Hepatocyte (in vitro differentiated cells): Measurements from ENCODE around the gene RBM38. TPM values are rescaled to one million over a fixed set of nuclear protein-coding genes. Genes with fewer than 3 reads are reported as not detected.

Experiments
- DNase-seq: peaks from one replicate; pipeline ENCODE4 v3.0.0-alpha.2; 2016; ENCODE audit warnings: low spot score
- H2AFZ ChIP-seq: fragments of 200-600 bp; sonication (generic); 2 replicates; pipeline ENCODE4 v1.6.0; 2016; ENCODE audit warnings: antibody characterized with exemption, mild to moderate bottlenecking
- H3K27ac ChIP-seq: fragments of 200-600 bp; sonication (generic); 2 replicates; pipeline ENCODE4 v1.5.1; 2016; ENCODE audit warnings: mild to moderate bottlenecking
- H3K27me3 ChIP-seq: fragments of 200-600 bp; sonication (generic); 2 replicates; pipeline ENCODE4 v1.6.1; 2016
- H3K36me3 ChIP-seq: fragments of 200-600 bp; sonication (generic); replicated peaks from 2 replicates; pipeline ENCODE4 v1.5.1; 2016; ENCODE audit warnings: low read depth; ENCODE audit not compliant: insufficient read depth
- H3K4me1 ChIP-seq: fragments of 200-600 bp; sonication (generic); 2 replicates; pipeline ENCODE4 v1.5.1; 2016; ENCODE audit warnings: mild to moderate bottlenecking, moderate library complexity; ENCODE audit not compliant: insufficient read depth
- H3K4me2 ChIP-seq: fragments of 200-600 bp; sonication (generic); 2 replicates; pipeline ENCODE4 v1.6.0; 2016
- H3K4me3 ChIP-seq: fragments of 200-600 bp; sonication (generic); 2 replicates; pipeline ENCODE4 v1.5.1; 2016; ENCODE audit warnings: mild to moderate bottlenecking
- H3K79me2 ChIP-seq: fragments of 200-600 bp; sonication (generic); 2 replicates; pipeline ENCODE4 v1.6.0; 2017; ENCODE audit warnings: mild to moderate bottlenecking
- H3K9me2 ChIP-seq: fragments of 200-600 bp; sonication (generic); replicated peaks from 2 replicates; pipeline ENCODE4 v1.6.0; 2017; ENCODE audit warnings: mild to moderate bottlenecking; ENCODE audit not compliant: insufficient read depth
- H3K9me3 ChIP-seq: fragments of 200-600 bp; sonication (generic); 2 replicates; pipeline ENCODE4 v1.5.1; 2016; ENCODE audit warnings: low read depth, mild to moderate bottlenecking
- H4K20me1 ChIP-seq: fragments of 200-600 bp; sonication (generic); 2 replicates; pipeline ENCODE4 v1.6.0; 2016; ENCODE audit warnings: mild to moderate bottlenecking; ENCODE audit not compliant: insufficient read depth, poor library complexity, severe bottlenecking
- EZH2 ChIP-seq: fragments of 200-600 bp; sonication (generic); IDR thresholded peaks from 2 replicates; pipeline ENCODE4 v1.6.1; 2016; ENCODE audit warnings: antibody characterized with exemption, mild to moderate bottlenecking, borderline replicate concordance
- EZH2phosphoT487 ChIP-seq: fragments of 200-600 bp; sonication (generic); IDR thresholded peaks from one replicate; pipeline ENCODE4 v1.6.1; 2018; ENCODE audit warnings: antibody characterized with exemption, mild to moderate bottlenecking, low read depth, moderate library complexity; ENCODE audit not compliant: unreplicated experiment, severe bottlenecking
- WGBS: methylation state at CpG from one replicate; pipeline ENCODE4 v1.1.6; 2016; ENCODE audit warnings: low lambda C conversion rate; ENCODE audit errors: missing lambda C conversion rate; 5-methylcytosine and 5-hydroxymethylcytosine counted together
- polyA plus RNA-seq: library from polyadenylated mRNA; unstranded; fragments of >200 nt; fragmentation: Nextera tagmentation; extraction: Ambion mirVana; gene quantifications from 2 replicates; pipeline ENCODE4 v1.2.1, GENCODE V29; 2016
- total RNA-seq: library from RNA; depleted of rRNA; stranded (reverse); fragments of >200 nt; gene quantifications from 2 replicates; pipeline ENCODE4 v1.2.3, GENCODE V29; 2014
- TF ChIP-seq, protein P1 (sequence below): fragments of 200-600 bp; sonication (generic); IDR thresholded peaks from 2 replicates; pipeline ENCODE4 v1.5.1; 2016; ENCODE audit warnings: antibody characterized with exemption, mild to moderate bottlenecking; ENCODE audit not compliant: poor library complexity

RBM38 gene
- total and polyA plus RNA-seq, 2 experiments from 2014 or later = 16.1 to 19.6 TPM

DNA sequence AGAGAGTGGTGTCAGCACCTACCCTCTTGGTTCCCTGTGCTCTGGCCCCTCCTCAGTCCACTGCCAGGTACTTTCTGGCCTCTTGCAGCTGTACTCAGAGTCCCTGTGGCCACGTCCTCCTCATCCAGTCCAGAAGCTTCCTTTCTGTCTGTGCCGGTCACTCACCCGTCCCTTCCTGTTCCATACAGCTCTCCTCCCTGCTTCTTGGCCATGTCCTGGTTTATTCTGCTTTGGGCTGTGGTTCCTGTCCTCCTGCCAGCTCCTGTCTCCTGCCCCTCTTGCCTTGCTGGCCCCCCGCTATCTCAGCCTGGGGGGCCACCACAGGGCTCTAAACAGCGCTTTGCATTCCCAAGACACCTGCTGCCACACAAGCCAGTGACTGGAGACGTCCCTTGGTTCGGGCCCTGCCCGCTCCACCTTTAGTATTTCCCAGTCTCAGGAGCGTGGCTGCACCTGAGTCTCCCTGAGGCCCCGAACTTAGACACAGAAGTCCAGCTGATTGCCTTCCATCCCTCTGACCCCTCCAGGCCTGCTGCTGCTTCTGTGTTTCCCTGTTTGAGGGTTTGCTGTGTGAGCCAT lies 15.5 kb upstream of the RBM38 start:
- no peak for DNase-seq
- TF ChIP-seq, protein P1, sequence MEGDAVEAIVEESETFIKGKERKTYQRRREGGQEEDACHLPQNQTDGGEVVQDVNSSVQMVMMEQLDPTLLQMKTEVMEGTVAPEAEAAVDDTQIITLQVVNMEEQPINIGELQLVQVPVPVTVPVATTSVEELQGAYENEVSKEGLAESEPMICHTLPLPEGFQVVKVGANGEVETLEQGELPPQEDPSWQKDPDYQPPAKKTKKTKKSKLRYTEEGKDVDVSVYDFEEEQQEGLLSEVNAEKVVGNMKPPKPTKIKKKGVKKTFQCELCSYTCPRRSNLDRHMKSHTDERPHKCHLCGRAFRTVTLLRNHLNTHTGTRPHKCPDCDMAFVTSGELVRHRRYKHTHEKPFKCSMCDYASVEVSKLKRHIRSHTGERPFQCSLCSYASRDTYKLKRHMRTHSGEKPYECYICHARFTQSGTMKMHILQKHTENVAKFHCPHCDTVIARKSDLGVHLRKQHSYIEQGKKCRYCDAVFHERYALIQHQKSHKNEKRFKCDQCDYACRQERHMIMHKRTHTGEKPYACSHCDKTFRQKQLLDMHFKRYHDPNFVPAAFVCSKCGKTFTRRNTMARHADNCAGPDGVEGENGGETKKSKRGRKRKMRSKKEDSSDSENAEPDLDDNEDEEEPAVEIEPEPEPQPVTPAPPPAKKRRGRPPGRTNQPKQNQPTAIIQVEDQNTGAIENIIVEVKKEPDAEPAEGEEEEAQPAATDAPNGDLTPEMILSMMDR = no peak
- TF ChIP-seq EZH2phosphoT487 (no peak), EZH2 (no peak)
- no peaks in the 10 kb centered on the region for H3K9me3 ChIP-seq
- H3K4me3 ChIP-seq = no peak overlapping the region
- no peaks in the 10 kb centered on the region for H3K27me3 ChIP-seq
- no peaks in the 10 kb centered on the region for H4K20me1 ChIP-seq
- no peaks in the 10 kb centered on the region for H3K79me2 ChIP-seq
- WGBS = 96% methylated on average over 10 of the region's 10 CpGs
- no peaks in the 10 kb centered on the region for H3K9me2 ChIP-seq
- H2AFZ ChIP-seq = no peak overlapping the region
- no peak overlapping the region for H3K27ac ChIP-seq
- no peaks in the 10 kb centered on the region for H3K36me3 ChIP-seq
- H3K4me1 ChIP-seq = no peaks in the 10 kb centered on the region
- H3K4me2 ChIP-seq = no peak overlapping the region

DNA sequence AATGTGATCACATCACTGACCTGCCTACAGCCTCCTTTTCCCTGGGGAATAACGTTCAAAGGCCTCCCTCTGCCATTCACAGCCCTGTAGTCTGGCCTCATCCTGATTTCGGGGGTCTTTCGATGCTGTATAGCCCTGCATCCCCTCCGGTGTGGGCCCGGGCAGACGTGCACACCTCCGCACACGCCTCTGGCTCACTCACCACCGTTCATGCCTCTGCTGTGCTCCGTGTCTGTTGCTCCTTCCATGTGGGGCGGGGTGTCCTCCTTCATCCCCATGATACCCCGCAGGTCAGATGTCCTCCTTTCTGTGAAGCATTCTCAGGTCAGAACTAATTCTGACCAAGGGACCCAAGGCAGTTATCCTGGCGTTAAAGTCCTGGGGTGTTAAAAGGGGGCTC lies 13.8 kb upstream of the RBM38 start:
- H3K27me3 ChIP-seq = no peaks in the 10 kb centered on the region
- H2AFZ ChIP-seq = no peak overlapping the region
- 98% methylated on average over 13 of the region's 13 CpGs for WGBS
- DNase-seq = no peak
- TF ChIP-seq, protein P1 = no peak
- no peak for TF ChIP-seq EZH2phosphoT487
- no peak for TF ChIP-seq EZH2
- no peak overlapping the region for H3K4me3 ChIP-seq
- no peaks in the 10 kb centered on the region for H3K9me3 ChIP-seq
- no peaks in the 10 kb centered on the region for H3K36me3 ChIP-seq
- no peaks in the 10 kb centered on the region for H3K4me1 ChIP-seq
- H3K4me2 ChIP-seq = no peak overlapping the region
- H3K27ac ChIP-seq = no peak overlapping the region
- no peaks in the 10 kb centered on the region for H4K20me1 ChIP-seq
- no peaks in the 10 kb centered on the region for H3K9me2 ChIP-seq
- no peaks in the 10 kb centered on the region for H3K79me2 ChIP-seq

DNA sequence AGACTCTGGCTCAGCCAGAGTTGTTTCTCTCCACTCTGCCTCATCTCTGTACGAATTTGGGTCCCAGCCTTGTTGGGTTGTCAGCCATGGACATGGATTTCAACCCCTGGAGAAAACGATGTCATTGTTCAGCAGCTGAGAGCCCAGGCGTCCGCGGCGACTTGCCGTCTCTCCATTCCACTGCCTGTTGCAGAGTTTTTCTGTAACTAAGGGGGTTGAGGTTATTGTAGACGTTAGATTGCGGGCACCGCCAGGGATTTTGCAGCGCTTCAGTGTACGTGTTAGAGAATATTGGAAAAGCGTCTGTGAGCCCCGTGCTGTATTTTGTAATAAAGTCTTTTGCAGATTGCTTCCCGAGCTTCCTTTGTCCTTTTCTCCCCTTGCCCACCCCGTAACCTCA lies 13.1 kb upstream of the RBM38 start:
- no peak overlapping the region for H3K4me2 ChIP-seq
- H3K4me1 ChIP-seq = no peaks in the 10 kb centered on the region
- H3K9me2 ChIP-seq = no peaks in the 10 kb centered on the region
- WGBS = 93% methylated on average over 16 of the region's 16 CpGs
- DNase-seq = no peak
- H3K79me2 ChIP-seq = no peaks in the 10 kb centered on the region
- H2AFZ ChIP-seq = no peak overlapping the region
- no peaks in the 10 kb centered on the region for H4K20me1 ChIP-seq
- H3K4me3 ChIP-seq = no peak overlapping the region
- no peaks in the 10 kb centered on the region for H3K27me3 ChIP-seq
- no peak for TF ChIP-seq EZH2
- TF ChIP-seq EZH2phosphoT487 = no peak
- TF ChIP-seq, protein P1 = no peak
- H3K9me3 ChIP-seq = no peaks in the 10 kb centered on the region
- no peak overlapping the region for H3K27ac ChIP-seq
- H3K36me3 ChIP-seq = no peaks in the 10 kb centered on the region

DNA sequence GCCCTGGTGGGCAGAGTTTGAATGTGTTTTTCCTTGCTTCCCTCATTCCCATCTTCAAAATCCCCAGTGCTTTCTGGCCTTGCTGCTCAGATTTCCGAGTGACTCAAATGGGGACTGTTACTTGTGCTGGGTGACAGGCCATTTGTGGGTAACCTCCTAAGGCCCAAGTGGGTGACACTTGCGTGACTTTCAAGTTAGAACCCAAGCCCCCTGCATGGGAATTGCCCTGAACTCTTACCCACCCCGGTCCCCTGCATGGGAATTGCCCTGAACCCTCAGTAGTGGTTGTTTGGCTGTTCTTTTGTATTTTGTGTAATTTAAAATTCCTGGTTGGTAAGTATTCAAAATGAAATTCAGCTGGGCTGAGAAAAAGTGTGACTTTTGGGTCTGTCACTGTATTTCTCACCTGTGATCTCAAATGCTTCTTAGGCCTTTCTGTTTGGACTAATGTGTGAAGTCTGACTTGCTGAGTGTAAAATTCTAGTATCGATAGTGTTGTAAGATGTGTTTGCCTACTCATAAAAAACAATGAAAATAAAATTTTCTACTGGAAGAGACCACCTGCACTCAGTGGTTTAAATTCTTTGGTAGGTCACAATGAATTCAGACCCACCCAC lies 12.4 kb upstream of the RBM38 start:
- Histone ChIP-seq H3K4me3 (no peak overlapping the region), H3K9me2 (no peaks in the 10 kb centered on the region), H3K27me3 (no peaks in the 10 kb centered on the region)

More for the DNA sequence above, 12.4 kb upstream of the RBM38 start:
- Histone ChIP-seq H4K20me1 (no peaks in the 10 kb centered on the region), H3K9me3 (no peaks in the 10 kb centered on the region), H3K79me2 (no peaks in the 10 kb centered on the region), H3K27ac (no peak overlapping the region), H2AFZ (no peak overlapping the region), H3K4me2 (no peak overlapping the region), H3K4me1 (no peaks in the 10 kb centered on the region), H3K36me3 (no peaks in the 10 kb centered on the region)
- TF ChIP-seq, protein P1 = no peak
- no peak for TF ChIP-seq EZH2phosphoT487
- TF ChIP-seq EZH2 = no peak
- 90% methylated on average over 4 of the region's 4 CpGs for WGBS
- DNase-seq = no peak
